DND-41 (cell line): ENCODE results near the gene ADAMTS3.

ENCODE experiments used
- EZH2 ChIP-seq: IDR thresholded peaks from 3 replicates; pipeline ENCODE4 v1.6.1; 2012; ENCODE audit warnings: borderline replicate concordance, low read depth, mild to moderate bottlenecking, moderate library complexity, low read length, inconsistent platforms; ENCODE audit not compliant: severe bottlenecking
- TF ChIP-seq, protein P1 (sequence below): IDR thresholded peaks from 2 replicates; pipeline ENCODE4 v1.5.1; 2012; ENCODE audit warnings: borderline replicate concordance, low read length, moderate library complexity, mild to moderate bottlenecking; ENCODE audit not compliant: poor library complexity, severe bottlenecking; ENCODE audit errors: extremely low read depth

DNA sequence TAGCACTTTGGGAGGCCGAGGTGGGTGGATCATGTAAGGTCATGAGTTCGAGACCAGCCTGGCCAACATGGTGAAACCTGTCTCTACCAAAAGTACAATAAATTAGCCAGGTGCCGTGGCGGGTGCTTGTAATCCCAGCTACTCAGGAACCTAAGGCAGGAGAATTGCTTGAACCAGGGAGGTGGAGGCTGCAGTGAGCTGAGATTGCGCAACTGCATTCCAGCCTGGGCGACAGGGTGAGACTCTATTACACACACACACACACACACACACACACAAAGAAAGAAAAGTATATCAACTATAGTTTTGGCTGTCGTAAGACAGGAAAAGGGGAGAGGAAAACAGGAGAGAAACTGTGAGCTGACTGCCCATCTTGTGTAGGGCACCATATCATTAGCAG lies 171.7 kb downstream of the ADAMTS3 start:
- TF ChIP-seq, protein P1, sequence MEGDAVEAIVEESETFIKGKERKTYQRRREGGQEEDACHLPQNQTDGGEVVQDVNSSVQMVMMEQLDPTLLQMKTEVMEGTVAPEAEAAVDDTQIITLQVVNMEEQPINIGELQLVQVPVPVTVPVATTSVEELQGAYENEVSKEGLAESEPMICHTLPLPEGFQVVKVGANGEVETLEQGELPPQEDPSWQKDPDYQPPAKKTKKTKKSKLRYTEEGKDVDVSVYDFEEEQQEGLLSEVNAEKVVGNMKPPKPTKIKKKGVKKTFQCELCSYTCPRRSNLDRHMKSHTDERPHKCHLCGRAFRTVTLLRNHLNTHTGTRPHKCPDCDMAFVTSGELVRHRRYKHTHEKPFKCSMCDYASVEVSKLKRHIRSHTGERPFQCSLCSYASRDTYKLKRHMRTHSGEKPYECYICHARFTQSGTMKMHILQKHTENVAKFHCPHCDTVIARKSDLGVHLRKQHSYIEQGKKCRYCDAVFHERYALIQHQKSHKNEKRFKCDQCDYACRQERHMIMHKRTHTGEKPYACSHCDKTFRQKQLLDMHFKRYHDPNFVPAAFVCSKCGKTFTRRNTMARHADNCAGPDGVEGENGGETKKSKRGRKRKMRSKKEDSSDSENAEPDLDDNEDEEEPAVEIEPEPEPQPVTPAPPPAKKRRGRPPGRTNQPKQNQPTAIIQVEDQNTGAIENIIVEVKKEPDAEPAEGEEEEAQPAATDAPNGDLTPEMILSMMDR, result no peak
- TF ChIP-seq EZH2, result no peak
